Measurements from ENCODE around the gene JARID2. TPM values are rescaled to one million over a fixed set of nuclear protein-coding genes. Genes with fewer than 3 reads are reported as not detected.

The JARID2 gene
- total and polyA plus RNA-seq, 2 of the 8 experiments (the other 6 are each of a cell fraction or from before 2014, with no cell fraction given): 60.1 to 239 TPM

GRCh38 chr6:15460110-15460727 is 214.3 kb downstream of the JARID2 start (continued):
- TF ChIP-seq ATF2 (IDR thresholded peaks at IDR 0.05; ENCODE audit: low read length) (no peak), EP300 (IDR thresholded peaks at IDR 0.05; ENCODE audit: borderline replicate concordance in 1 of 2, low read depth in 2 of 2, low read length in 2 of 2) (no peak), TAF1 (IDR thresholded peaks at IDR 0.05; ENCODE audit: low read depth, low read length) (no peak), EGR1 (IDR thresholded peaks at IDR 0.05; ENCODE audit: borderline replicate concordance, low read depth, low read length) (no peak)
- TF ChIP-seq, protein P1, sequence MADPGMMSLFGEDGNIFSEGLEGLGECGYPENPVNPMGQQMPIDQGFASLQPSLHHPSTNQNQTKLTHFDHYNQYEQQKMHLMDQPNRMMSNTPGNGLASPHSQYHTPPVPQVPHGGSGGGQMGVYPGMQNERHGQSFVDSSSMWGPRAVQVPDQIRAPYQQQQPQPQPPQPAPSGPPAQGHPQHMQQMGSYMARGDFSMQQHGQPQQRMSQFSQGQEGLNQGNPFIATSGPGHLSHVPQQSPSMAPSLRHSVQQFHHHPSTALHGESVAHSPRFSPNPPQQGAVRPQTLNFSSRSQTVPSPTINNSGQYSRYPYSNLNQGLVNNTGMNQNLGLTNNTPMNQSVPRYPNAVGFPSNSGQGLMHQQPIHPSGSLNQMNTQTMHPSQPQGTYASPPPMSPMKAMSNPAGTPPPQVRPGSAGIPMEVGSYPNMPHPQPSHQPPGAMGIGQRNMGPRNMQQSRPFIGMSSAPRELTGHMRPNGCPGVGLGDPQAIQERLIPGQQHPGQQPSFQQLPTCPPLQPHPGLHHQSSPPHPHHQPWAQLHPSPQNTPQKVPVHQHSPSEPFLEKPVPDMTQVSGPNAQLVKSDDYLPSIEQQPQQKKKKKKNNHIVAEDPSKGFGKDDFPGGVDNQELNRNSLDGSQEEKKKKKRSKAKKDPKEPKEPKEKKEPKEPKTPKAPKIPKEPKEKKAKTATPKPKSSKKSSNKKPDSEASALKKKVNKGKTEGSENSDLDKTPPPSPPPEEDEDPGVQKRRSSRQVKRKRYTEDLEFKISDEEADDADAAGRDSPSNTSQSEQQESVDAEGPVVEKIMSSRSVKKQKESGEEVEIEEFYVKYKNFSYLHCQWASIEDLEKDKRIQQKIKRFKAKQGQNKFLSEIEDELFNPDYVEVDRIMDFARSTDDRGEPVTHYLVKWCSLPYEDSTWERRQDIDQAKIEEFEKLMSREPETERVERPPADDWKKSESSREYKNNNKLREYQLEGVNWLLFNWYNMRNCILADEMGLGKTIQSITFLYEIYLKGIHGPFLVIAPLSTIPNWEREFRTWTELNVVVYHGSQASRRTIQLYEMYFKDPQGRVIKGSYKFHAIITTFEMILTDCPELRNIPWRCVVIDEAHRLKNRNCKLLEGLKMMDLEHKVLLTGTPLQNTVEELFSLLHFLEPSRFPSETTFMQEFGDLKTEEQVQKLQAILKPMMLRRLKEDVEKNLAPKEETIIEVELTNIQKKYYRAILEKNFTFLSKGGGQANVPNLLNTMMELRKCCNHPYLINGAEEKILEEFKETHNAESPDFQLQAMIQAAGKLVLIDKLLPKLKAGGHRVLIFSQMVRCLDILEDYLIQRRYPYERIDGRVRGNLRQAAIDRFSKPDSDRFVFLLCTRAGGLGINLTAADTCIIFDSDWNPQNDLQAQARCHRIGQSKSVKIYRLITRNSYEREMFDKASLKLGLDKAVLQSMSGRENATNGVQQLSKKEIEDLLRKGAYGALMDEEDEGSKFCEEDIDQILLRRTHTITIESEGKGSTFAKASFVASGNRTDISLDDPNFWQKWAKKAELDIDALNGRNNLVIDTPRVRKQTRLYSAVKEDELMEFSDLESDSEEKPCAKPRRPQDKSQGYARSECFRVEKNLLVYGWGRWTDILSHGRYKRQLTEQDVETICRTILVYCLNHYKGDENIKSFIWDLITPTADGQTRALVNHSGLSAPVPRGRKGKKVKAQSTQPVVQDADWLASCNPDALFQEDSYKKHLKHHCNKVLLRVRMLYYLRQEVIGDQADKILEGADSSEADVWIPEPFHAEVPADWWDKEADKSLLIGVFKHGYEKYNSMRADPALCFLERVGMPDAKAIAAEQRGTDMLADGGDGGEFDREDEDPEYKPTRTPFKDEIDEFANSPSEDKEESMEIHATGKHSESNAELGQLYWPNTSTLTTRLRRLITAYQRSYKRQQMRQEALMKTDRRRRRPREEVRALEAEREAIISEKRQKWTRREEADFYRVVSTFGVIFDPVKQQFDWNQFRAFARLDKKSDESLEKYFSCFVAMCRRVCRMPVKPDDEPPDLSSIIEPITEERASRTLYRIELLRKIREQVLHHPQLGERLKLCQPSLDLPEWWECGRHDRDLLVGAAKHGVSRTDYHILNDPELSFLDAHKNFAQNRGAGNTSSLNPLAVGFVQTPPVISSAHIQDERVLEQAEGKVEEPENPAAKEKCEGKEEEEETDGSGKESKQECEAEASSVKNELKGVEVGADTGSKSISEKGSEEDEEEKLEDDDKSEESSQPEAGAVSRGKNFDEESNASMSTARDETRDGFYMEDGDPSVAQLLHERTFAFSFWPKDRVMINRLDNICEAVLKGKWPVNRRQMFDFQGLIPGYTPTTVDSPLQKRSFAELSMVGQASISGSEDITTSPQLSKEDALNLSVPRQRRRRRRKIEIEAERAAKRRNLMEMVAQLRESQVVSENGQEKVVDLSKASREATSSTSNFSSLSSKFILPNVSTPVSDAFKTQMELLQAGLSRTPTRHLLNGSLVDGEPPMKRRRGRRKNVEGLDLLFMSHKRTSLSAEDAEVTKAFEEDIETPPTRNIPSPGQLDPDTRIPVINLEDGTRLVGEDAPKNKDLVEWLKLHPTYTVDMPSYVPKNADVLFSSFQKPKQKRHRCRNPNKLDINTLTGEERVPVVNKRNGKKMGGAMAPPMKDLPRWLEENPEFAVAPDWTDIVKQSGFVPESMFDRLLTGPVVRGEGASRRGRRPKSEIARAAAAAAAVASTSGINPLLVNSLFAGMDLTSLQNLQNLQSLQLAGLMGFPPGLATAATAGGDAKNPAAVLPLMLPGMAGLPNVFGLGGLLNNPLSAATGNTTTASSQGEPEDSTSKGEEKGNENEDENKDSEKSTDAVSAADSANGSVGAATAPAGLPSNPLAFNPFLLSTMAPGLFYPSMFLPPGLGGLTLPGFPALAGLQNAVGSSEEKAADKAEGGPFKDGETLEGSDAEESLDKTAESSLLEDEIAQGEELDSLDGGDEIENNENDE (IDR thresholded peaks at IDR 0.05; ENCODE audit: insufficient replicate concordance, low read length): no peak
